Lung (tissue), 12 donors: ENCODE measurements around the gene MYO15A. TPM values are rescaled to one million over a fixed set of nuclear protein-coding genes. Genes with fewer than 3 reads are reported as not detected.
A peak's percentile ranks its signal among the peaks of the same experiment; 100 is the strongest.

Experiments used
- ATAC-seq: fragments of 200-7000 bp; cut with Tn5 transposase; one replicate; pipeline ENCODE4 v1.9.1; 2020; ENCODE audit warnings: moderate number of reproducible peaks; ENCODE audit not compliant: insufficient read depth, low FRiP score
- DNase-seq, 3 donors: peaks; one replicate each; pipeline ENCODE4 v3.0.0-alpha.2; 2013 to 2017
- H3K27ac ChIP-seq, 2 donors: one replicate each; pipeline ENCODE4 v1.5.1; 2013; ENCODE audit warnings: mild to moderate bottlenecking in 2 of 2, moderate library complexity in 2 of 2, control low read depth in 1 of 2, inconsistent platforms in 1 of 2, low read depth in 1 of 2, low read length in 1 of 2
- H3K27me3 ChIP-seq, 3 donors: one replicate each; pipeline ENCODE4 v1.5.1; 2013; ENCODE audit warnings: low read length in 2 of 3; ENCODE audit not compliant: control insufficient read depth in 3 of 3, insufficient read depth in 3 of 3
- H3K36me3 ChIP-seq, 4 donors: one replicate each; pipeline ENCODE4 v1.5.1; 2013; ENCODE audit warnings: low read length in 4 of 4, mild to moderate bottlenecking in 1 of 4, moderate library complexity in 1 of 4; ENCODE audit not compliant: control insufficient read depth in 4 of 4, insufficient read depth in 4 of 4
- H3K4me1 ChIP-seq, 5 donors: one replicate each; pipeline ENCODE4 v1.5.1; 2013; ENCODE audit warnings: low read length in 5 of 5, mild to moderate bottlenecking in 2 of 5, moderate library complexity in 1 of 5; ENCODE audit not compliant: control insufficient read depth in 5 of 5, insufficient read depth in 5 of 5
- H3K4me3 ChIP-seq: one replicate; pipeline ENCODE4 v1.5.1; 2013; ENCODE audit warnings: mild to moderate bottlenecking, control low read depth, moderate library complexity
- H3K9ac ChIP-seq, 2 donors: one replicate each; pipeline ENCODE4 v1.5.1; 2013; ENCODE audit warnings: low read length in 2 of 2, control low read depth in 1 of 2; ENCODE audit not compliant: insufficient read depth in 1 of 2
- H3K9me3 ChIP-seq, 4 donors: one replicate each; pipeline ENCODE4 v1.5.1; 2013; ENCODE audit warnings: low read length in 3 of 4, mild to moderate bottlenecking in 1 of 4, moderate library complexity in 1 of 4; ENCODE audit not compliant: control insufficient read depth in 4 of 4, insufficient read depth in 3 of 4
- WGBS, 2 donors: extraction: QIAGEN DNeasy Blood & Tissue Kit; methylation state at CpG; one replicate each; pipeline ENCODE4 v1.1.7; 2013; 5-methylcytosine and 5-hydroxymethylcytosine counted together
- polyA plus RNA-seq, 2 donors: library from polyadenylated mRNA; stranded (reverse); fragments of 200-250 nt; gene quantifications; one replicate each; pipeline ENCODE4 v1.2.1, GENCODE V29; 2013
- total RNA-seq, 2 donors: library from RNA; depleted of rRNA in 1 of 2; stranded (reverse); fragments of >200 nt in 1 of 2; gene quantifications; one replicate each; pipeline ENCODE4 v1.2.1, GENCODE V29; 2014 to 2021
- TF ChIP-seq, protein P1 (sequence below): IDR thresholded peaks from 2 replicates; pipeline ENCODE4 v1.5.1; 2012; ENCODE audit warnings: mild to moderate bottlenecking; ENCODE audit errors: control extremely low read depth, extremely low read depth
- donor health status: control.
- donor health status: control.
- donor health status: Bipolar disorder and iron deficiency.
- donor health status: healthy.
- donor health status: DM: yes; HTN: yes; CAD: no.

MYO15A gene
- total and polyA plus RNA-seq, 4 donors: 0.56 to 2.7 (median 2.3) TPM

- Histone ChIP-seq H3K4me1 (peaks cover 0 to 12% (median 0%) of the 10 kb centered on the region in 5 donors), H3K27me3 (no peaks in the 10 kb centered on the region), H3K9ac (no peak overlapping the region), H3K4me3 (no peak overlapping the region), H3K27ac (peak overlapping the region in 1 of 2 donors; percentile 16), H3K36me3 (no peaks in the 10 kb centered on the region), H3K9me3 (no peaks in the 10 kb centered on the region)
- DNase-seq: no peak
- 76 to 80% methylated on average over 8 of the region's 8 CpGs for WGBS, 2 donors
- ATAC-seq: no peak
- TF ChIP-seq, protein P1, sequence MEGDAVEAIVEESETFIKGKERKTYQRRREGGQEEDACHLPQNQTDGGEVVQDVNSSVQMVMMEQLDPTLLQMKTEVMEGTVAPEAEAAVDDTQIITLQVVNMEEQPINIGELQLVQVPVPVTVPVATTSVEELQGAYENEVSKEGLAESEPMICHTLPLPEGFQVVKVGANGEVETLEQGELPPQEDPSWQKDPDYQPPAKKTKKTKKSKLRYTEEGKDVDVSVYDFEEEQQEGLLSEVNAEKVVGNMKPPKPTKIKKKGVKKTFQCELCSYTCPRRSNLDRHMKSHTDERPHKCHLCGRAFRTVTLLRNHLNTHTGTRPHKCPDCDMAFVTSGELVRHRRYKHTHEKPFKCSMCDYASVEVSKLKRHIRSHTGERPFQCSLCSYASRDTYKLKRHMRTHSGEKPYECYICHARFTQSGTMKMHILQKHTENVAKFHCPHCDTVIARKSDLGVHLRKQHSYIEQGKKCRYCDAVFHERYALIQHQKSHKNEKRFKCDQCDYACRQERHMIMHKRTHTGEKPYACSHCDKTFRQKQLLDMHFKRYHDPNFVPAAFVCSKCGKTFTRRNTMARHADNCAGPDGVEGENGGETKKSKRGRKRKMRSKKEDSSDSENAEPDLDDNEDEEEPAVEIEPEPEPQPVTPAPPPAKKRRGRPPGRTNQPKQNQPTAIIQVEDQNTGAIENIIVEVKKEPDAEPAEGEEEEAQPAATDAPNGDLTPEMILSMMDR: no peak
Observed at GRCh38 chr17:18156171-18156975, 47.8 kb downstream of the MYO15A start.

DNA sequence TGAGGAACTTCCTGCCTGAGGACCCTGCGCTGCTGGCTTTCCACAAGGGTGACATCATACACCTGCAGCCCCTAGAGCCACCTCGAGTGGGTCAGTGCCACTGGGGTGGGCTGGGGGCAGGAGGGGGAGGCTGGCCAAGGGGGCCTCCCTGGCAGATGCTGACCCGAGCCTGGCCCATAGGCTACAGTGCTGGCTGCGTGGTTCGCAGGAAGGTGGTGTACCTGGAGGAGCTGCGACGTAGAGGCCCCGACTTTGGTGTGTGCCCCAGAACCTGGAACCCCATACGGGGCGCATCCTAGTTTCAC lies 48.4 kb downstream of the MYO15A start:
- H3K4me3 ChIP-seq: no peak overlapping the region
- TF ChIP-seq, protein P1: no peak
- DNase-seq (no peak), ATAC-seq (no peak)
- H3K27me3 ChIP-seq: no peaks in the 10 kb centered on the region
- H3K36me3 ChIP-seq: no peaks in the 10 kb centered on the region
- H3K4me1 ChIP-seq: peaks cover 0 to 12% (median 0%) of the 10 kb centered on the region in 5 donors
- no peak overlapping the region for H3K9ac ChIP-seq
- H3K27ac ChIP-seq: no peak overlapping the region
- WGBS, 2 donors: 92 to 94% methylated on average over 10 of the region's 10 CpGs
- no peaks in the 10 kb centered on the region for H3K9me3 ChIP-seq

GRCh38 chr17:18157354-18157985 lies 48.9 kb downstream of the MYO15A start:
- no peak overlapping the region for H3K27ac ChIP-seq

More at GRCh38 chr17:18157354-18157985, 48.9 kb downstream of the MYO15A start:
- Histone ChIP-seq H3K9ac (no peak overlapping the region), H3K4me3 (no peak overlapping the region), H3K4me1 (peaks cover 0 to 12% (median 0%) of the 10 kb centered on the region in 5 donors), H3K36me3 (no peaks in the 10 kb centered on the region), H3K9me3 (no peaks in the 10 kb centered on the region), H3K27me3 (no peaks in the 10 kb centered on the region)
- ATAC-seq (no peak), DNase-seq (no peak)
- TF ChIP-seq, protein P1: no peak
- WGBS, 2 donors: 72 to 74% methylated on average over 22 of the region's 22 CpGs
